GM12872 (cell line): Measurements from ENCODE around the gene ACAP3.

Source experiments
- CTCF ChIP-seq: IDR thresholded peaks from 3 replicates; pipeline ENCODE4 v1.5.1; 2011; ENCODE audit warnings: low read depth, mild to moderate bottlenecking, low read length, moderate library complexity; ENCODE audit not compliant: insufficient read depth

ACAP3 gene

GRCh38 chr1:1260843-1261560, 46.7 kb downstream of the ACAP3 start:
- no peak for TF ChIP-seq CTCF

GRCh38 chr1:1259951-1260600, 47.7 kb downstream of the ACAP3 start:
- no peak for TF ChIP-seq CTCF

GRCh38 chr1:1259540-1259939, 48.2 kb downstream of the ACAP3 start:
- TF ChIP-seq CTCF: no peak

- TF ChIP-seq CTCF: no peak
Observed at GRCh38 chr1:1259119-1259488, 48.6 kb downstream of the ACAP3 start.

GRCh38 chr1:1256956-1257871, 50.5 kb downstream of the ACAP3 start:
- no peak for TF ChIP-seq CTCF

GRCh38 chr1:1255611-1256010, 52.1 kb downstream of the ACAP3 start:
- TF ChIP-seq CTCF: no peak

- TF ChIP-seq CTCF: no peak
Observed at GRCh38 chr1:1255078-1255477, 52.7 kb downstream of the ACAP3 start.
